Mesendoderm (in vitro differentiated cells): ENCODE results near the gene STXBP5L.

Source experiments
- DNase-seq: peaks from one replicate; pipeline ENCODE4 v3.0.0; 2013
- H2AK5ac ChIP-seq: 2 replicates; pipeline ENCODE4 v1.6.1; 2013; ENCODE audit warnings: low read length, inconsistent platforms
- H2BK120ac ChIP-seq: 2 replicates; pipeline ENCODE4 v1.6.1; 2013; ENCODE audit warnings: low read depth, mild to moderate bottlenecking, low read length, moderate library complexity, mixed read lengths
- H2BK15ac ChIP-seq: replicated peaks from 2 replicates; pipeline ENCODE4 v1.6.1; 2013; ENCODE audit warnings: low read depth, mild to moderate bottlenecking, moderate library complexity
- H2BK5ac ChIP-seq: 2 replicates; pipeline ENCODE4 v1.6.1; 2013; ENCODE audit warnings: low read length, inconsistent platforms
- H3K18ac ChIP-seq: 2 replicates; pipeline ENCODE4 v1.6.1; 2013; ENCODE audit warnings: mild to moderate bottlenecking, low read length, mixed read lengths
- H3K23ac ChIP-seq: one replicate; pipeline ENCODE4 v1.6.1; 2013; ENCODE audit warnings: low read length
- H3K27ac ChIP-seq: 2 replicates; pipeline ENCODE4 v1.5.1; 2013; ENCODE audit warnings: low read depth, mild to moderate bottlenecking, inconsistent platforms, low read length, moderate library complexity
- H3K27me3 ChIP-seq: 2 replicates; pipeline ENCODE4 v1.6.1; 2013; ENCODE audit warnings: low read length, control low read depth, mild to moderate bottlenecking, inconsistent platforms; ENCODE audit not compliant: insufficient read depth, poor library complexity
- H3K36me3 ChIP-seq: 2 replicates; pipeline ENCODE4 v1.6.1; 2013; ENCODE audit warnings: low read length, inconsistent platforms; ENCODE audit not compliant: control insufficient read depth, insufficient read depth
- H3K4ac ChIP-seq: one replicate; pipeline ENCODE4 v1.6.1; 2013; ENCODE audit warnings: low read depth, mild to moderate bottlenecking, low read length, moderate library complexity
- H3K4me1 ChIP-seq: 2 replicates; pipeline ENCODE4 v1.6.1; 2013; ENCODE audit warnings: low read depth, low read length, inconsistent platforms; ENCODE audit not compliant: control insufficient read depth
- H3K4me2 ChIP-seq: 2 replicates; pipeline ENCODE4 v1.6.1; 2013; ENCODE audit warnings: low read length
- H3K4me3 ChIP-seq: 2 replicates; pipeline ENCODE4 v1.5.1; 2013; ENCODE audit warnings: mild to moderate bottlenecking, low read length
- H3K56ac ChIP-seq: one replicate; pipeline ENCODE4 v1.6.1; 2013; ENCODE audit warnings: low read length
- H3K79me1 ChIP-seq: 2 replicates; pipeline ENCODE4 v1.6.1; 2013; ENCODE audit warnings: low read length, inconsistent platforms
- H3K79me2 ChIP-seq: 2 replicates; pipeline ENCODE4 v1.6.1; 2013; ENCODE audit warnings: mild to moderate bottlenecking, low read length; ENCODE audit not compliant: control insufficient read depth, insufficient read depth
- H3K9ac ChIP-seq: 2 replicates; pipeline ENCODE4 v1.6.1; 2013; ENCODE audit warnings: low read length, inconsistent platforms
- H4K5ac ChIP-seq: one replicate; pipeline ENCODE4 v1.6.1; 2013; ENCODE audit warnings: low read length
- H4K8ac ChIP-seq: one replicate; pipeline ENCODE4 v1.6.1; 2013; ENCODE audit warnings: low read depth, mild to moderate bottlenecking, control low read depth, low read length, moderate library complexity
- WGBS: extraction: QIAGEN DNeasy Blood & Tissue Kit; methylation state at CpG from one replicate; pipeline ENCODE4 v1.1.7; 2013; ENCODE audit warnings: low lambda C conversion rate, missing lambda C conversion rate; ENCODE audit not compliant: insufficient coverage; ENCODE audit errors: extremely low coverage; 5-methylcytosine and 5-hydroxymethylcytosine counted together

Gene STXBP5L

GRCh38 chr3:120908795-120909601, 993 bp downstream of the STXBP5L start:
- no peak overlapping the region for H3K4ac ChIP-seq
- H4K5ac ChIP-seq: no peak overlapping the region
- no peaks in the 10 kb centered on the region for H3K79me2 ChIP-seq
- peak overlapping the region; percentile 57 for H4K8ac ChIP-seq
- no peaks in the 10 kb centered on the region for H3K4me1 ChIP-seq
- H2BK120ac ChIP-seq: no peak overlapping the region
- H3K18ac ChIP-seq: no peak overlapping the region
- WGBS: no CpG with 5 or more reads among the region's 26 CpGs
- no peak overlapping the region for H3K23ac ChIP-seq
- H3K27ac ChIP-seq: no peak overlapping the region
- H3K9ac ChIP-seq: peak overlapping the region; percentile 66
- no peak for DNase-seq
- no peaks in the 10 kb centered on the region for H3K36me3 ChIP-seq
- peak overlapping the region; percentile 79 for H3K4me2 ChIP-seq
- H2BK15ac ChIP-seq: no peak overlapping the region
- no peaks in the 10 kb centered on the region for H3K27me3 ChIP-seq
- H3K56ac ChIP-seq: peak overlapping the region; percentile 59
- H3K4me3 ChIP-seq: peak overlapping the region; percentile 64
- H3K79me1 ChIP-seq: no peaks in the 10 kb centered on the region
- H2AK5ac ChIP-seq: no peak overlapping the region
- no peak overlapping the region for H2BK5ac ChIP-seq

- H3K79me2 ChIP-seq: no peaks in the 10 kb centered on the region
- H3K27me3 ChIP-seq: no peaks in the 10 kb centered on the region
- WGBS: no CpG with 5 or more reads among the region's 4 CpGs
- H2BK120ac ChIP-seq: no peak overlapping the region
- H4K5ac ChIP-seq: no peak overlapping the region
- H3K18ac ChIP-seq: no peak overlapping the region
- H3K4me3 ChIP-seq: no peak overlapping the region
- no peak overlapping the region for H3K27ac ChIP-seq
- peak; percentile 38 for DNase-seq
- no peak overlapping the region for H2AK5ac ChIP-seq
- H2BK15ac ChIP-seq: no peak overlapping the region
- no peaks in the 10 kb centered on the region for H3K79me1 ChIP-seq
- H3K4me2 ChIP-seq: no peak overlapping the region
- no peak overlapping the region for H2BK5ac ChIP-seq
- no peaks in the 10 kb centered on the region for H3K4me1 ChIP-seq
- H3K4ac ChIP-seq: no peak overlapping the region
- no peak overlapping the region for H3K56ac ChIP-seq
- peak overlapping the region; percentile 66 for H3K9ac ChIP-seq
- no peak overlapping the region for H4K8ac ChIP-seq
- no peaks in the 10 kb centered on the region for H3K36me3 ChIP-seq
- no peak overlapping the region for H3K23ac ChIP-seq
Measured at GRCh38 chr3:120909602-120909878, 1.5 kb downstream of the STXBP5L start.

GRCh38 chr3:120926146-120926545, 18.1 kb downstream of the STXBP5L start:
- Histone ChIP-seq H3K27me3 (no peaks in the 10 kb centered on the region), H3K4me1 (no peaks in the 10 kb centered on the region), H3K9ac (no peak overlapping the region), H4K8ac (no peak overlapping the region), H2BK120ac (no peak overlapping the region), H2BK5ac (no peak overlapping the region), H3K79me1 (no peaks in the 10 kb centered on the region), H2AK5ac (no peak overlapping the region), H3K4me3 (no peak overlapping the region), H3K56ac (no peak overlapping the region), H3K36me3 (no peaks in the 10 kb centered on the region), H3K79me2 (no peaks in the 10 kb centered on the region), H4K5ac (no peak overlapping the region), H3K23ac (no peak overlapping the region), H3K4me2 (no peak overlapping the region), H3K18ac (no peak overlapping the region), H3K27ac (no peak overlapping the region), H2BK15ac (no peak overlapping the region), H3K4ac (no peak overlapping the region)
- DNase-seq: peak; percentile 4
- no CpG with 5 or more reads among the region's 1 CpG for WGBS

GRCh38 chr3:120928991-120929390, 21.0 kb downstream of the STXBP5L start:
- H4K5ac ChIP-seq: no peak overlapping the region
- H3K9ac ChIP-seq: no peak overlapping the region
- H3K23ac ChIP-seq: no peak overlapping the region
- H3K36me3 ChIP-seq: no peaks in the 10 kb centered on the region
- no peaks in the 10 kb centered on the region for H3K79me2 ChIP-seq
- no peak overlapping the region for H3K4me2 ChIP-seq
- H3K18ac ChIP-seq: no peak overlapping the region
- H2BK120ac ChIP-seq: no peak overlapping the region
- H3K56ac ChIP-seq: no peak overlapping the region
- peak; percentile 30 for DNase-seq
- no peak overlapping the region for H2BK5ac ChIP-seq
- H3K27ac ChIP-seq: no peak overlapping the region
- H2BK15ac ChIP-seq: no peak overlapping the region
- no peaks in the 10 kb centered on the region for H3K79me1 ChIP-seq
- no peak overlapping the region for H3K4ac ChIP-seq
- no peaks in the 10 kb centered on the region for H3K27me3 ChIP-seq
- H4K8ac ChIP-seq: no peak overlapping the region
- no CpG with 5 or more reads among the region's 1 CpG for WGBS
- H3K4me1 ChIP-seq: no peaks in the 10 kb centered on the region
- no peak overlapping the region for H3K4me3 ChIP-seq
- no peak overlapping the region for H2AK5ac ChIP-seq

GRCh38 chr3:120931593-120931992, 23.6 kb downstream of the STXBP5L start:
- no peak overlapping the region for H3K23ac ChIP-seq
- H3K4ac ChIP-seq: no peak overlapping the region
- no peak overlapping the region for H3K56ac ChIP-seq
- no peak for DNase-seq
- no peaks in the 10 kb centered on the region for H3K27me3 ChIP-seq
- H4K8ac ChIP-seq: no peak overlapping the region
- H4K5ac ChIP-seq: no peak overlapping the region
- H2BK15ac ChIP-seq: no peak overlapping the region
- no peak overlapping the region for H3K18ac ChIP-seq
- no peaks in the 10 kb centered on the region for H3K79me2 ChIP-seq
- no peak overlapping the region for H3K4me2 ChIP-seq
- no peaks in the 10 kb centered on the region for H3K79me1 ChIP-seq
- H2BK5ac ChIP-seq: no peak overlapping the region
- no peaks in the 10 kb centered on the region for H3K4me1 ChIP-seq
- no peak overlapping the region for H3K27ac ChIP-seq
- no peak overlapping the region for H3K4me3 ChIP-seq
- H3K9ac ChIP-seq: no peak overlapping the region
- no peaks in the 10 kb centered on the region for H3K36me3 ChIP-seq
- H2AK5ac ChIP-seq: no peak overlapping the region
- no peak overlapping the region for H2BK120ac ChIP-seq
- no CpG with 5 or more reads among the region's 2 CpGs for WGBS

- no CpG with 5 or more reads among the region's 3 CpGs for WGBS
- Histone ChIP-seq H4K8ac (no peak overlapping the region), H3K4ac (no peak overlapping the region), H2BK120ac (no peak overlapping the region), H2BK5ac (no peak overlapping the region), H3K18ac (no peak overlapping the region), H2AK5ac (no peak overlapping the region), H3K79me2 (no peaks in the 10 kb centered on the region), H3K27ac (no peak overlapping the region), H3K36me3 (no peaks in the 10 kb centered on the region), H3K23ac (no peak overlapping the region), H3K56ac (no peak overlapping the region), H3K4me2 (no peak overlapping the region), H3K4me3 (no peak overlapping the region), H4K5ac (no peak overlapping the region), H3K9ac (no peak overlapping the region), H3K79me1 (no peaks in the 10 kb centered on the region), H3K4me1 (no peaks in the 10 kb centered on the region), H2BK15ac (no peak overlapping the region), H3K27me3 (no peaks in the 10 kb centered on the region)
- no peak for DNase-seq
Measured at GRCh38 chr3:120956143-120956542, 48.1 kb downstream of the STXBP5L start.
